Measurements from ENCODE around the gene LMBRD2. TPM values are rescaled to one million over a fixed set of nuclear protein-coding genes. Genes with fewer than 3 reads are reported as not detected.
A peak's percentile ranks its signal among the peaks of the same experiment; 100 is the strongest.

The LMBRD2 gene
- total and polyA plus RNA-seq, 2 donors (not counting 1 experiment from before 2014, with no cell fraction given) = 7.2 to 19.8 TPM

- Histone ChIP-seq H3K4me2 (ENCODE audit: extremely low read depth, insufficient read depth, low read length) (no peak overlapping the region), H3K36me3 (ENCODE audit: control insufficient read depth, insufficient read depth, low read length) (no peaks in the 10 kb centered on the region), H2AFZ (ENCODE audit: low read length) (no peak overlapping the region), H3K27me3 (ENCODE audit: control insufficient read depth, insufficient read depth, low read length) (no peaks in the 10 kb centered on the region), H3K27ac (ENCODE audit: insufficient read depth, low read length) (no peak overlapping the region), H3K79me2 (ENCODE audit: control insufficient read depth, insufficient read depth, low read length) (no peaks in the 10 kb centered on the region), H3K9ac (ENCODE audit: insufficient read depth, low read length) (no peak overlapping the region), H4K20me1 (ENCODE audit: control insufficient read depth, extremely low read depth, insufficient read depth, low read length) (no peaks in the 10 kb centered on the region), H3K4me3 (replicated peaks in 1 of 4; ENCODE audit: control extremely low read depth in 1 of 4, insufficient read depth in 1 of 4, low read depth in 3 of 4, low read length in 4 of 4) (no peak overlapping the region), H3K9me3 (ENCODE audit: control insufficient read depth, insufficient read depth, low read depth, low read length) (no peaks in the 10 kb centered on the region), H3K4me1 (ENCODE audit: control insufficient read depth, extremely low read depth, insufficient read depth, low read length) (no peaks in the 10 kb centered on the region)
- no peak for DNase-seq (ENCODE audit: low read depth in 2 of 2)
- TF ChIP-seq EZH2 (IDR thresholded peaks at IDR 0.05; ENCODE audit: low read length, missing control alignments) = no peak
- TF ChIP-seq, protein P1, sequence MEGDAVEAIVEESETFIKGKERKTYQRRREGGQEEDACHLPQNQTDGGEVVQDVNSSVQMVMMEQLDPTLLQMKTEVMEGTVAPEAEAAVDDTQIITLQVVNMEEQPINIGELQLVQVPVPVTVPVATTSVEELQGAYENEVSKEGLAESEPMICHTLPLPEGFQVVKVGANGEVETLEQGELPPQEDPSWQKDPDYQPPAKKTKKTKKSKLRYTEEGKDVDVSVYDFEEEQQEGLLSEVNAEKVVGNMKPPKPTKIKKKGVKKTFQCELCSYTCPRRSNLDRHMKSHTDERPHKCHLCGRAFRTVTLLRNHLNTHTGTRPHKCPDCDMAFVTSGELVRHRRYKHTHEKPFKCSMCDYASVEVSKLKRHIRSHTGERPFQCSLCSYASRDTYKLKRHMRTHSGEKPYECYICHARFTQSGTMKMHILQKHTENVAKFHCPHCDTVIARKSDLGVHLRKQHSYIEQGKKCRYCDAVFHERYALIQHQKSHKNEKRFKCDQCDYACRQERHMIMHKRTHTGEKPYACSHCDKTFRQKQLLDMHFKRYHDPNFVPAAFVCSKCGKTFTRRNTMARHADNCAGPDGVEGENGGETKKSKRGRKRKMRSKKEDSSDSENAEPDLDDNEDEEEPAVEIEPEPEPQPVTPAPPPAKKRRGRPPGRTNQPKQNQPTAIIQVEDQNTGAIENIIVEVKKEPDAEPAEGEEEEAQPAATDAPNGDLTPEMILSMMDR (conservative IDR thresholded peaks at IDR 0.05 in 1 of 2, IDR thresholded peaks at IDR 0.05 in 1 of 2; ENCODE audit: low read depth in 1 of 2, low read length in 2 of 2) = no peak
Measured at GRCh38 chr5:36099748-36100147, 51.9 kb downstream of the LMBRD2 start.

DNA sequence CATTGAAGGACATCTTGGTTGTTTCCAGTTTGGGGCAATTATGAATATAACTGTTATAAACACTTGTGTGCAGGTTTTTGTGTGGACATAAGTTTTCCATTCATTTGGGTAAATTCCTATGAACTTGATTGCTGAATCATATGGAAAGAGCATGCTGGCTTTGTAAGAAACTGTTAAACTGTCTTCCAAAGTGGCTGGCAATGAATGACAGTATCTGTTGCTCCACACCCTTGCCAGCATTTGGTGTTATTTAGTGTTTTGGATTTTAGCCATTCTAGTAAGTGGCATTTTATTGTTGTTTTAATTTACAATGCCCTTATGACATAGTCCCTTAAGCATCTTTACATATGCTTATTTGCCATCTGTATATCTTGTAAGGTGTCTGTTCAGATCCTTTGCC is 55.2 kb downstream of the LMBRD2 start:
- Histone ChIP-seq H3K9me3 (ENCODE audit: control insufficient read depth, insufficient read depth, low read depth, low read length) (no peaks in the 10 kb centered on the region), H3K27me3 (ENCODE audit: control insufficient read depth, insufficient read depth, low read length) (no peaks in the 10 kb centered on the region), H3K36me3 (ENCODE audit: control insufficient read depth, insufficient read depth, low read length) (no peaks in the 10 kb centered on the region), H3K4me2 (ENCODE audit: extremely low read depth, insufficient read depth, low read length) (no peak overlapping the region), H3K4me1 (ENCODE audit: control insufficient read depth, extremely low read depth, insufficient read depth, low read length) (no peaks in the 10 kb centered on the region), H3K79me2 (ENCODE audit: control insufficient read depth, insufficient read depth, low read length) (no peaks in the 10 kb centered on the region), H3K27ac (ENCODE audit: insufficient read depth, low read length) (no peak overlapping the region), H3K4me3 (replicated peaks in 1 of 4; ENCODE audit: control extremely low read depth in 1 of 4, insufficient read depth in 1 of 4, low read depth in 3 of 4, low read length in 4 of 4) (no peak overlapping the region), H3K9ac (ENCODE audit: insufficient read depth, low read length) (no peak overlapping the region), H2AFZ (ENCODE audit: low read length) (no peak overlapping the region), H4K20me1 (ENCODE audit: control insufficient read depth, extremely low read depth, insufficient read depth, low read length) (no peaks in the 10 kb centered on the region)
- TF ChIP-seq EZH2 (IDR thresholded peaks at IDR 0.05; ENCODE audit: low read length, missing control alignments) = no peak
- TF ChIP-seq, protein P1 (conservative IDR thresholded peaks at IDR 0.05 in 1 of 2, IDR thresholded peaks at IDR 0.05 in 1 of 2; ENCODE audit: low read depth in 1 of 2, low read length in 2 of 2) = no peak
- no peak for DNase-seq (ENCODE audit: low read depth in 2 of 2)

- Histone ChIP-seq H3K4me2 (ENCODE audit: extremely low read depth, insufficient read depth, low read length) (no peak overlapping the region), H3K27me3 (ENCODE audit: control insufficient read depth, insufficient read depth, low read length) (peaks cover 4% of the 10 kb centered on the region), H3K9ac (ENCODE audit: insufficient read depth, low read length) (no peak overlapping the region), H4K20me1 (ENCODE audit: control insufficient read depth, extremely low read depth, insufficient read depth, low read length) (no peaks in the 10 kb centered on the region), H3K4me3 (replicated peaks in 1 of 4; ENCODE audit: control extremely low read depth in 1 of 4, insufficient read depth in 1 of 4, low read depth in 3 of 4, low read length in 4 of 4) (no peak overlapping the region), H3K4me1 (ENCODE audit: control insufficient read depth, extremely low read depth, insufficient read depth, low read length) (no peaks in the 10 kb centered on the region), H3K27ac (ENCODE audit: insufficient read depth, low read length) (no peak overlapping the region), H3K9me3 (ENCODE audit: control insufficient read depth, insufficient read depth, low read depth, low read length) (no peaks in the 10 kb centered on the region), H3K36me3 (ENCODE audit: control insufficient read depth, insufficient read depth, low read length) (no peaks in the 10 kb centered on the region), H3K79me2 (ENCODE audit: control insufficient read depth, insufficient read depth, low read length) (no peaks in the 10 kb centered on the region), H2AFZ (ENCODE audit: low read length) (no peak overlapping the region)
- peak; percentile 11 for DNase-seq (ENCODE audit: low read depth in 2 of 2)
- TF ChIP-seq EZH2 (IDR thresholded peaks at IDR 0.05; ENCODE audit: low read length, missing control alignments) = no peak
- TF ChIP-seq, protein P1 (conservative IDR thresholded peaks at IDR 0.05 in 1 of 2, IDR thresholded peaks at IDR 0.05 in 1 of 2; ENCODE audit: low read depth in 1 of 2, low read length in 2 of 2) = peak; percentile 30 to 35
Measured at GRCh38 chr5:36089989-36090388, 61.7 kb downstream of the LMBRD2 start.

All from fibroblast of lung (primary cell).